Natural killer cell (primary cell): ENCODE data around the gene NOD1. TPM values are rescaled to one million over a fixed set of nuclear protein-coding genes. Genes with fewer than 3 reads are reported as not detected.

Experiments used
- ATAC-seq, 3 donors: fragments of 150-1000 bp in 2 of 3; fragments of 200-7000 bp in 1 of 3; cut with Tn5 transposase; 1 replicate in 1 of 3; 2 replicates in 2 of 3; pipeline ENCODE4 v1.10.0; 2021; ENCODE audit warnings: mild to moderate bottlenecking in 2 of 3, moderate library complexity in 2 of 3
- DNase-seq, 2 donors: peaks; one replicate each; pipeline versions ENCODE4 v3.0.0 to v3.0.0-alpha.2; 2013 to 2021; ENCODE audit warnings: mixed read lengths in 1 of 2
- H3K27ac ChIP-seq: one replicate; pipeline ENCODE4 v1.5.1; 2013; ENCODE audit warnings: mild to moderate bottlenecking, low read length
- H3K27me3 ChIP-seq: one replicate; pipeline ENCODE4 v1.6.1; 2013; ENCODE audit warnings: low read length; ENCODE audit not compliant: control insufficient read depth, insufficient read depth
- H3K36me3 ChIP-seq: one replicate; pipeline ENCODE4 v1.6.1; 2013; ENCODE audit warnings: low read length; ENCODE audit not compliant: control insufficient read depth, insufficient read depth
- H3K4me1 ChIP-seq: one replicate; pipeline ENCODE4 v1.6.1; 2013; ENCODE audit warnings: low read length; ENCODE audit not compliant: control insufficient read depth, insufficient read depth
- H3K4me3 ChIP-seq: one replicate; pipeline ENCODE4 v1.5.1; 2013; ENCODE audit warnings: low read length
- H3K9me3 ChIP-seq: one replicate; pipeline ENCODE4 v1.6.1; 2013; ENCODE audit warnings: low read length; ENCODE audit not compliant: control insufficient read depth, insufficient read depth
- H3K27ac Mint-ChIP-seq, 2 donors: one replicate each; pipeline ENCODE4 v1.8.0; 2022; ENCODE audit warnings: mild to moderate bottlenecking in 2 of 2, mixed read lengths in 2 of 2, moderate library complexity in 1 of 2
- H3K27me3 Mint-ChIP-seq, 2 donors: one replicate each; pipeline ENCODE4 v1.8.0; 2022; ENCODE audit warnings: low read depth in 2 of 2, mixed read lengths in 2 of 2
- H3K36me3 Mint-ChIP-seq: one replicate; pipeline ENCODE4 v1.8.0; 2022; ENCODE audit warnings: mixed read lengths
- H3K4me1 Mint-ChIP-seq, 2 donors: one replicate each; pipeline ENCODE4 v1.8.0; 2022; ENCODE audit warnings: mixed read lengths in 2 of 2
- H3K4me3 Mint-ChIP-seq: one replicate; pipeline ENCODE4 v1.8.0; 2022; ENCODE audit warnings: mild to moderate bottlenecking, moderate library complexity, mixed read lengths
- H3K9me3 Mint-ChIP-seq, 2 donors: one replicate each; pipeline ENCODE4 v1.8.0; 2022; ENCODE audit warnings: mixed read lengths in 2 of 2
- WGBS: methylation state at CpG from one replicate; pipeline ENCODE4 v1.1.7; 2013; ENCODE audit warnings: missing lambda C conversion rate; ENCODE audit not compliant: insufficient coverage; 5-methylcytosine and 5-hydroxymethylcytosine counted together
- intact Hi-C: fragments of 100-400 bp; cut with micrococcal nuclease; formaldehyde crosslinking; loops from one replicate; pipeline ENCODE4 v1.14.2; 2022
- total RNA-seq, 4 donors: library from RNA; stranded (reverse); fragments of 120-200 nt in 1 of 4; gene quantifications; one replicate each; pipeline versions ENCODE4 v1.2.3 to v1.2.4, GENCODE V29; 2013 to 2022
- TF ChIP-seq, protein P1 (sequence below): fragments of 200-600 bp; IDR thresholded peaks from one replicate; pipeline ENCODE4 v1.8.0; 2022; ENCODE audit warnings: antibody characterized with exemption

The NOD1 gene
- total RNA-seq, 3 donors from 2014 or later (not counting 1 experiment from before 2014, with no cell fraction given): 28.2 to 32.4 (median 31.2) TPM

GRCh38 chr7:30463405-30464145, 15.0 kb downstream of the NOD1 start:
- Histone ChIP-seq H3K4me1 (peaks cover 17% of the 10 kb centered on the region), H3K36me3 (peaks cover 9% of the 10 kb centered on the region), H3K4me3 (no peak overlapping the region), H3K27ac (no peak overlapping the region), H3K9me3 (no peaks in the 10 kb centered on the region), H3K27me3 (no peaks in the 10 kb centered on the region)
- H3K27me3 Mint-ChIP-seq: no peaks in the 10 kb centered on the region
- intact Hi-C loops: no loop called here
- WGBS: 66% methylated on average over 5 of the region's 6 CpGs
- peaks cover 35 to 50% of the 10 kb centered on the region in 2 donors for H3K4me1 Mint-ChIP-seq
- TF ChIP-seq, protein P1, sequence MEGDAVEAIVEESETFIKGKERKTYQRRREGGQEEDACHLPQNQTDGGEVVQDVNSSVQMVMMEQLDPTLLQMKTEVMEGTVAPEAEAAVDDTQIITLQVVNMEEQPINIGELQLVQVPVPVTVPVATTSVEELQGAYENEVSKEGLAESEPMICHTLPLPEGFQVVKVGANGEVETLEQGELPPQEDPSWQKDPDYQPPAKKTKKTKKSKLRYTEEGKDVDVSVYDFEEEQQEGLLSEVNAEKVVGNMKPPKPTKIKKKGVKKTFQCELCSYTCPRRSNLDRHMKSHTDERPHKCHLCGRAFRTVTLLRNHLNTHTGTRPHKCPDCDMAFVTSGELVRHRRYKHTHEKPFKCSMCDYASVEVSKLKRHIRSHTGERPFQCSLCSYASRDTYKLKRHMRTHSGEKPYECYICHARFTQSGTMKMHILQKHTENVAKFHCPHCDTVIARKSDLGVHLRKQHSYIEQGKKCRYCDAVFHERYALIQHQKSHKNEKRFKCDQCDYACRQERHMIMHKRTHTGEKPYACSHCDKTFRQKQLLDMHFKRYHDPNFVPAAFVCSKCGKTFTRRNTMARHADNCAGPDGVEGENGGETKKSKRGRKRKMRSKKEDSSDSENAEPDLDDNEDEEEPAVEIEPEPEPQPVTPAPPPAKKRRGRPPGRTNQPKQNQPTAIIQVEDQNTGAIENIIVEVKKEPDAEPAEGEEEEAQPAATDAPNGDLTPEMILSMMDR: no peak
- H3K36me3 Mint-ChIP-seq: no peaks in the 10 kb centered on the region
- no peak overlapping the region for H3K27ac Mint-ChIP-seq
- H3K4me3 Mint-ChIP-seq: no peak overlapping the region
- ATAC-seq (no peak), DNase-seq (no peak)
- no peaks in the 10 kb centered on the region for H3K9me3 Mint-ChIP-seq

DNA sequence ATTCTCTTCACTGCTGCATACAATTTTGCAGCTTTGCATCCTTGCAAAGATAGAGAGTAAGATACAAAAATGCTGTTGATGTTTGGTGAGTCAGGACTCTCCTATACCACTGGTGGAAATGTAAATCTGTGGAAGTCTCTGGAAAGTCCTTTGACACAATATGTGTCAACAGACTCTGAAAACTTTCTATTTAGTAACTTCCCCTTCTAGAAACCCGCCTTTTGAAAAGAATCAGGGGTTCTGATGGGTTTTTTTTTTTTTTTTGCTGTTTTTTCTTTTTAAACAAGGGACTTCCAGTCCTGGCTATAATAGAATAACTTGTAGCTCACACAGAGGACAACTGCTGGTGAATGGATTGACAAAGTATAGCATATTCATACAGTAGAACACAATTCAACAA, 16.4 kb downstream of the NOD1 start:
- Mint-ChIP-seq H3K27me3 (no peaks in the 10 kb centered on the region), H3K4me3 (no peak overlapping the region), H3K4me1 (peaks cover 28 to 41% of the 10 kb centered on the region in 2 donors), H3K36me3 (no peaks in the 10 kb centered on the region), H3K27ac (no peak overlapping the region), H3K9me3 (no peaks in the 10 kb centered on the region)
- no CpG with 5 or more reads among the region's 1 CpG for WGBS
- ATAC-seq (no peak), DNase-seq (no peak)
- TF ChIP-seq, protein P1: no peak
- H3K36me3 ChIP-seq: peaks cover 12% of the 10 kb centered on the region
- no peaks in the 10 kb centered on the region for H3K9me3 ChIP-seq
- peaks cover 17% of the 10 kb centered on the region for H3K4me1 ChIP-seq
- no peak overlapping the region for H3K4me3 ChIP-seq
- no peaks in the 10 kb centered on the region for H3K27me3 ChIP-seq
- intact Hi-C loops: no loop called here
- no peak overlapping the region for H3K27ac ChIP-seq

- peaks cover 28% of the 10 kb centered on the region for H3K36me3 ChIP-seq
- no peak overlapping the region for H3K4me3 ChIP-seq
- 96% methylated on average over 4 of the region's 4 CpGs for WGBS
- no peak for DNase-seq
- Mint-ChIP-seq H3K4me1 (peaks cover 15 to 23% of the 10 kb centered on the region in 2 donors), H3K27me3 (no peaks in the 10 kb centered on the region), H3K36me3 (no peaks in the 10 kb centered on the region), H3K9me3 (no peaks in the 10 kb centered on the region), H3K27ac (no peak overlapping the region), H3K4me3 (no peak overlapping the region)
- H3K4me1 ChIP-seq: peaks cover 13% of the 10 kb centered on the region
- no peaks in the 10 kb centered on the region for H3K9me3 ChIP-seq
- H3K27me3 ChIP-seq: no peaks in the 10 kb centered on the region
- no peak for ATAC-seq
- intact Hi-C loops: no loop called here
- no peak overlapping the region for H3K27ac ChIP-seq
- TF ChIP-seq, protein P1: no peak
These were observed 18.3 kb downstream of the NOD1 start for GRCh38 chr7:30460246-30460633.
